ENCODE data around the gene ERP27.

The ERP27 gene
- 13.7 to 13.9 reads per million in 2 donors for total RNA-seq

DNA sequence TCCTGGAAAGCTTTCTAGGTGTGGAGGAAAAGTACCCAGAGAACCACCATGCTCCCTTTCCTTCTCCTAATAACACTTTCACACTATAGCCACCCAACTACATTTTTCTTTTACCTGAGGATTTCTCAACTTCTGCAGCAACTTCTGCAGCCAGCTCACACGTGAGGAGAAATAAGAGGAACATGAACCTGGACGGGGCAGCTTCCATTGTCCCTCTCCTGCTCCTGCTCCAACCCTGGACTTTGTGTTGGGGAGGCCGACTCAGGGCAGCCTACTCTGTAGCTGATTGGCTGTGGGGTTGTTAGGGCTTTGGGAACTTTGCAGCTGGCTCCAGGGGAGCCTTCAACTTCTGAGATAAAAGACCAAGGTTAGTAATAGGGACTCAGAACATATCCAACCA is at the start of gene ERP27:
Gene ERP27 (minus strand): TSS at position 237 of the 400 bp plus-strand sequence. CDS start 29 bp downstream, at position 208.
- DNase-seq, result no peak

DNA sequence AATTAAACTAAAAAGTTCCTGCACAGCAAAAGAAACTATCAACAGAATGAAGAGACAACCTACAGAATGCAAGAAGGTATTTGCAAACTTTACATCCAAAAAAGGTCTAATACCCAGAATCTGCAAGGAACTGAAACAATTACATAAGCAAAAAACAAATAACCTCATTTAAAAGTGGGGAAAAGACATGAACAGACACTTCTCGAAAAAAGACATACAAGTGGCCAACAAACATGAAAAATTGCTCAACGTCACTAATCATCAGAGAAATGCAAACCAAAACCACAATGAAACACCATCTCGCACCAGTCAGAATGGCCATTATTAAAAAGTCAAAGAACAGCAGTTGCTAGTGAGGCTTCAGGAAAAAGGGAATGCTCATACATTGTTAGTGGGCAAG is 49.7 kb upstream of the ERP27 start:
- DNase-seq, result no peak

DNA sequence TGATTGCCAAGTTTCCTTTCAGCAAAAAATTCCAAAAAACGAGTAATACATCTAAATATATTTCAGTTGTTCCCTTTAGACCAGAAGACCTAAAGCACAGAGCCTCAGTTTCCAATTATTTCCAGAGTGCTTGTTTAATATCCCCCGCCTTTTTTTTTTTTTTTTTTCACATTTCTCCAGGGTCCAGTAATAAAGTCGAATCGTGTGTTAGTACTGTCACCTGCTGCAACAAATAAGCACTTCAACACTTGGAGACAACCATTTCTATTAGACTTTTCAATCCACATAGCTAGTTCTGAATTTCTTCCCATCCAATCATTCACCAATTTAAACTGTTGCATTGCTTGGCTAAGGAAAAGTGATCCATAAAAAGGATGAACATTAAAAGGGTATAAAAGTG is 48.1 kb upstream of the ERP27 start:
- no peak for DNase-seq

DNA sequence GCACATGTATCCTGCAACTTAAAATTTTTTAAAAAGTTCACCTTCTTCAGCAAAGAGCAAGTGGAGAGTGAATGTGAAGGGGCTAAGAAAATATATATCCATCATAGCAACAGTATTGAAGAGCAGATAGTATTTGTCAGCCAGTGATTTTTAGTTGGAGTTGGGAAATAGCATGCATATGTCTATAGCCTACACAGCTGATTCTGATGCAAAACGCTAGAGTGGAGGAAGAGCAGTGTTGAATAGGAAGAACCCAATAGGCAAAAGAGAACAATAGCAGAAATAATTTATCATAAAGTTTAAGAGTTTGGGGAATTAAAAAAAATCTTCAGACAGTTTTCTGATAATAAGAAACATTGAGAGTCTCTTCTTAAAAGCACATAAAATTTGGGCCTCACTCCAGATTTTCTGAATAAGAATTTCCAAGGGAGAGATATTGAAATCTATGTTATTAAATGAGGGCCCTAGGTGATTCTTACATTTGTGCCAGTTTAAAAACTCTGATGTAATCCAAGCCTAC is 46.5 kb upstream of the ERP27 start:
- DNase-seq, result no peak

DNA sequence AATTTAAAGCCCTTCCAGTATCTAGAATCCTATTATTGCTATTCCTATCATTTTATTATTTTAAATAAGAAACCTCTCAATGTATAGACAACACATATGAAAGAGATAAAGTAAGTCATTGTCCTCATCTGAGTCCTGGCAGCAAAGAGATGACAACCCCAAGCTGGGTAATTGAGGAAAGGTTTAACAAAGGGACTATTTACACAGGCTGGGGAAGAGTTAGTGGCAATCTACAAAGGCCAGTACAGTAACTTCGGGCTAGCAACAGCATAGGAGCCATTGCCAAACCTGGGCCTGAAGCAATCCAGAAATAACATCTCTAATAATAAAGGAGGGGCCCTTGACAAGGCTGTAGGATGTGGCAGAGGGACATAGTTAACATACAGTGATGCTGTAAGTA is 45.7 kb upstream of the ERP27 start:
- DNase-seq, result no peak

DNA sequence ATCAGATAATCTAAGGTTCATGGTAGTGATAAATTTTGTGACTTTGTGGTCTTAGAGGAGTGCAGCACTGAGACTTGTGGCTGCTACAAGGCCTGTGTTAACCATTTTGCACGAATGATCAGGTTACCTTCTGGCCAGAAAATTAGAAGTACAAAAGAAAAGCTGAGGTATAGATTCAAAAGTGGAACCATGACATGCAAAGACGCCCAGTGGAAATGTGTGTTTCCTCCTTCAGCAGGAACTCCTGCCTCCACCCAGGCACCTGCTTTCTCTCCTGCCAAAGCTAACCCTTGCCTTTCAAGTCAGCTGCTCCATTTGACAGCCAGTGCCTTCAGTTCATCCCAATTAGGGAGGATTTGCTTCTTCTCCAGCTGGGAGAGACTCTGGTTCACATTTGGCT is 44.7 kb upstream of the ERP27 start:
- peak in 1 of 5 experiments; percentile 78 for DNase-seq

DNA sequence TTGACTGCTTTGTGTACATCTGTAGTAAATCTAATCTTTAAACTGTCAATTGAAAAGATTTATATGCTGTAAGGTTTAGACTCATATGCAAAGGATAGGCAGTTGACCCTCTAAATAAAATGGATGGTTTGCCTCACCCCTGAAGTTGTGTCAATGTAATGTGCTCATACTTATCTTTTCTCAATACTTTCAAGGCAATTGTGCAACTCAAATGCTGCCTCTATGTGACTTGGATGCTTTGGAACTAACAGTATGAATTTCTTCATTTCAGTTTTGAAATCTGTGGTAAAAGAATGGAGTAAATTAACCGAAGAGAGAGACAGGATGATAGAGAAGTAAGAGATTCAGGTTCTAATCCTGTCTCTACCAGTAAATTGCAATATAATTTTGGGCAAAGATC is 44.2 kb upstream of the ERP27 start:
- peak in 1 of 5 experiments; percentile 35 for DNase-seq

DNA sequence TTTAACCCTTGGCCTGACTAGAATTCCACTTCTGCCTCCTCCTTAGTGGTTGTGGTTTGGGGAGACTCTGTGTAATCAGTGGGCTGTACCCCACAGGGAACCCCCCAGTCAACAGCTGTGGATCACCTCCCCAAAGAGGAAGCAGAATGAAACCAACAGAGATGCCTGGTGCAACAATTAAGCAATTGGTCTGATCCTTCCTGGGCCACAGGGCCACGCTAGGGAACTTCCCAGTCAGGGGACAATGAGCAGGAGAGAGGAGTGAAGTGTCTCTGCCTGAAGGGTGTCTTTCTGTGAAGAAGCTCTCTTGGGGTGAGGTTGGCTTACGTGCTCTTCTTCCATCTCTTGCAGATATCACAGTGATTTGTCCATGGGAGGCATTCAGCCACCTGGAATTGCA is 42.7 kb upstream of the ERP27 start:
- no peak for DNase-seq

DNA sequence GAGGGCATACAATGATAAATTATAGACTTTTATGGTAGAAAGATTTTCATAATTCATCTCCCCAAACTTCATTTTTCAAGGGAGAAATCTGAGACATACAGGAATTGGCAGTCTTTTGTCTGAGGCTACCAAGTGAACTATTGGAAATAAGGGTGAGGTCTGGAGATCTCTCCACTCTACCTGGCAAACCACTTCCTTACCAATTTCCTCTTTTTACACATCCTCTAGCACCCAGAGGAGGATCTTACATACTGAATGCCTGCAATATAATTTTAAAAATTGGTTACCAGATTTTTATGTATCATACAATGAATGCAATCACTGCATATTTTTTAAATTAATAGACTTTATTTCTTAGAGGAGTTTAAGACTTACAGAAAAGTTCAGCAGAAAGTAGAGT is 41.1 kb upstream of the ERP27 start:
- no peak for DNase-seq

DNA sequence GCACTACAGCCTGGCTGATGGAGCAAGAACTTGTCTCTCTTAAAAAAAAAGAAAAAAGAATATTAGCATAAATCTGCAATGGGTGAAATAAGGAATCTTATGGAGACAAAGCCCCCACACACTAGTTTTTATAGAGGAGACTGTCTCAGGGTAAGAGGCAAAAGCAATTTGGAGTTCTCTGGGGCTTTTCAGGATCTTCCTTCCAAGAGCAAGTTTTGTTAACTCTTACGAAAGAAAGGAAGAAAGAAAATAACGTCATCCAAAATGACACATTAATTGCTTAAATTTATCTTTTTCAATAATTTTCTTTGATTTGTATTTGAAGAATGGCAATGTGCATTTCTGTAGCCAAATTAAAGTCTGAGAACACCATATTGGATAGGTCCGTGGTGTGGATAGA is 38.3 kb upstream of the ERP27 start:
- no peak for DNase-seq

DNA sequence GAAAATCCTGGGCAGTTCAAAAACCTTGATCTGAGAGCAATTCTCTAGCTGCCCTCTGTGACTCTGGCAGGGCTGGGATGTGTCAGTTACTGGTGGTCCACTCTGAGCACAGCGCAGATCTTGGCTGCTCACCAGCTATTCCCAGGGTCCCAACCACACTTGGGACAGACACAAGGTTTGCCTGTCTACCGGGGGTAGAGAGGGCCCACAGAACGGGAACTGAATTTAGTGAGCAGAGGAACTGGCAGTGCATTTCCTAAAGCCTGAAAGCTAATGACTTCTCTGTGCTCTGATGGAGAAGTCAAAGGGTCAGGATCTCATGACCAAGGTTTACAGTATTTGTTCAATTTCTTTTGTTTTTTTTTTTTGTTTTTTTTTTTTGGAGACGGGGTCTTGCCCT is 37.1 kb upstream of the ERP27 start:
- DNase-seq, result no peak

DNA sequence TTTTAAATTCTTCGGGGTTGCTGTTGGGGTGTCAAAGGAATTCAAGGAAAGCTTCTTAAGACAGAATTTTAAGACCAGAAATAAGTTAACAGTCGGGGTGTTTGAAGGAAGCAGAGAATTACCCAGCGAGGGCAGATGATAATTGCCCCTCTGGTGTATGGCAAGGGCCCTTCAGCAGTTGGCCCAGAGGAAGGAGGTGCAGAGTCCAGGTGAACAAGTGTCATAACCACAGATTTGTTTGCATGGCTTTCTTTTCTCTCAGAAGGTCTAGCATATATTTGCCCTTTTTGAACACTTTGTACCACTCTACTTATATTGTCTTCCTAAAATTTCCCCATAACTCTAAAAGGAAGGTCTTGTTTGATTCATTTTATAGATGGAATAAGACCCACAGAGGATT is 36.3 kb upstream of the ERP27 start:
- DNase-seq, result no peak

DNA sequence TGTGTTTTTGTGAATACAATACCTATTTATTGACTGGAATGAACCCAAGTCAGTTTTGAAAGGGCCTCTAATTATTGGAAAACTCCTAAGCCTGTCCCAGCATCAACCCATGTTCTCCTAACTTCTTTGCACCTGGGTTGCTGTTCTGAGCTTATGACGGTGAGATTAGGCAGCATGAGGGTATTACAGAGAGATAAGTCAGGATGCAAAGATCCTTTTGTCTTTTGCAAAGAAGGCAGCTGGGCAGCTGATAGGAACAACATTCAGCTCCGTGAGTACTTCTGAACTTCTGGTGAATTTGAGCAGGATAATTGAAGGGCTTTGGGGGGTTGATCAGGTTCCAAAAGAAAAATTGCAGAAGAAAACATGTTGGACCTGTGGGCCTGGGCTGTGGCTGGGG is 34.5 kb upstream of the ERP27 start, which contains the start of gene PDE6H:
Gene PDE6H (plus strand): TSS at position 227 of the 400 bp plus-strand sequence. CDS start 4,971 bp downstream, outside the sequence.
- DNase-seq, result no peak

DNA sequence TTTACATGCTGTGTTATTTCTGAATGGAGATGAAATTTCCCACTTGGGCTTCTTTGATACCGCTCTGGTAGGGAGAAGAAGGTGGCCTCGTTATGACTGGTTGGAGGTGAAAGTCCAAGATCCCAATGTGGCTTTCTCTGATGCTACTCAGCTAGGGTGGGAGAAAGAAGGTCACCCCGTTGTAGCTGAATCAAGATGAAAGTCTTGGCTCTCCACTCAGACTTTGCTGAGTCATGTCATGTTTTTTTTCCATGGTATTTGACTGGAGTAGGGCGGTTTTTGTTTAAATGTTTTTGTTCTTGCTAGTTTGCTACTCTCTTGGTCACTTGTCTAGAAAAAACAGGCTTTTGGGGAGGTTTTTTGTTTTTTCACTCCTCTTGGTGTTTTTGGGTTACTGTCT is 32.1 kb upstream of the ERP27 start:
- no peak for DNase-seq

DNA sequence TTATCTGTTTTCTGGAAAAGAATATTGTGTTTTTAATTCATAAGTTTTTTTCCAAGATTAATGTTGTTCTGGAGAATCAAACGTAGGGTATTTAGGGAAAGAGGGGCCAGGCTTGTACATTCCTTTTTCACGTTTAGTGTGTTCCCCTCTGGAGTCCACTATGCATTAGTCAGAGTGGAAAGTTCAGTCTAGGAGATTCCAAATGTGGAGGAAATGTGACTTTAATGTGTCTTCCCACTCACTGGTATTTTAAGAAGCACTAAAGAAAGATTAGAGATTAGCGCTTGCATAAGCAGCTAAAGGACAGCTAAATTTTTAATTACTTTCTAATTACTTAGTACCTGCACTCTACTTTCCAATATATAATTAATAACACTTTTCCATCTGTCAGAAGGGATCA is 30.1 kb upstream of the ERP27 start:
- DNase-seq, result no peak

DNA sequence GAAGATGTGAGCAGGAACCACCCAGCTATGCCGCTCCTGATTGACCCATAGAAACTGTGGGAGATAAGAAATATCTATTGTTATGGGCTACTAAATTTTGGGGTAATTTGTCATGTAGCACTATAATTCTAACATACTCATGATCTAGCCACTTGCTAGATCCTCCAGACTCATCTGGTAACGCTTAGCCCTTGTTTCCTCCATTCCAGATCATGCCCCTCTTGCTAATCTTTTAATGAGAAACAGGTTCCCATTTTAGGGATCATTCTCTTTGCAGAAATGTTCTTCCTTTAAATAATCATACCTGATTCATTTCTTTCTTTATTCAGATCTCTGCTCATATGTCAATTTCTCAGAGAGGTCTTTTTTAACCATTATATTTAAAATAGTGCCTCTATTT is 26.9 kb upstream of the ERP27 start:
- DNase-seq, result no peak

DNA sequence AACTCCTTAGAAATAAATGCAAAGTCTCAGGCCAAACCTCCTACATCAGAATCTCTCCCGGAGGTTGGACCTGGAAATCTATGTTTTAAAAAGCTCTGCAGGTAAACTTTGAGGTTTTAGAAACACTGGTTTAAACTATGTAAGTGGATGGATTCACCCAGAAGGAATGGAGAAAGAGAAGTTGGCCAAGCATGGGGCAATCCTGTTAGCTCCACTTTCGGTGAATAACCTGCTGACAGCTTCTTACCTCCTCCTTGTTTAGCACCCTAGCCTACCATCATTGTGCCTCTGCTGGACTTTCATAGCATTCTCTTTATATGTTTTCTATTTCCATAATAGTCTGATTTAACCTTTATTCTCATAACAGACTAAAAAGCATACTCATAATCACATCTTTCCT is 26.1 kb upstream of the ERP27 start:
- DNase-seq, result no peak

DNA sequence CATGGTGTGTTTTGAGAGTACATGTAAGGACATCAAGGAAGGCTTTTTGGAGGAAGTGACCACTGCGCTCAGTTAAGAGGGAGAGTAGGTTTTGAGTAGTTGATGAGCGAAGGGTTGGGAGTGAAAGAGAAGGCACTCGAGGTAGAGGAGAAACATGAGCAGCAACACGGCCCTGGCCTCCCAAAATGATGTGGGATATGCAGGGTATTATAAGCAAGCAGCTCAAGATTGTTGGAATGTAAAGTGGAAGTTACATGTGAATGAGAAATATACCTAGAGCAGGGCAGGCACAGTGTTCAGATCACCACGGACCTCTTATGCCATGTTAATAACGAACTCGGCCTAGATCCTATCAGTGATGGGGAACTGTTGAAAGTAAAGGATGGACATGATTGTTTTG is 25.2 kb upstream of the ERP27 start:
- no peak for DNase-seq

DNA sequence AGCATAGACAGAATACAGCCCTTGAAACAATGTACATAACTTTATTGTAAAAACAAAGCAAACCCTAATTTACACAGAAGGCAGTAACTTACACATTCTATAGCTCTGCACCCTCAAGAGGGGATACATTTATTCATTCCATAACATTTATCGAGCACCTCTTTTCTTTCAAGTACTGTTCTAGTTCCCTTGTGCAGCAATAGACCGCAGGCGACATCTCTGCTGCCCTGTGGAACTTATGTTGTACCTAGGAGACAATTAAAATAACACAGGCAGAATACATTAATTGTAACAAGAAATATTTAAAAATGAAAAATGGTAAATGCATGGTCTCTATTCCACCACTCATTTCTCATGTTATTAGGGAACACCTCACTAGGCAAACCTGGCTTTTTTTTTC is 24.5 kb upstream of the ERP27 start:
- DNase-seq, result peak in 1 of 5 experiments; percentile 67

DNA sequence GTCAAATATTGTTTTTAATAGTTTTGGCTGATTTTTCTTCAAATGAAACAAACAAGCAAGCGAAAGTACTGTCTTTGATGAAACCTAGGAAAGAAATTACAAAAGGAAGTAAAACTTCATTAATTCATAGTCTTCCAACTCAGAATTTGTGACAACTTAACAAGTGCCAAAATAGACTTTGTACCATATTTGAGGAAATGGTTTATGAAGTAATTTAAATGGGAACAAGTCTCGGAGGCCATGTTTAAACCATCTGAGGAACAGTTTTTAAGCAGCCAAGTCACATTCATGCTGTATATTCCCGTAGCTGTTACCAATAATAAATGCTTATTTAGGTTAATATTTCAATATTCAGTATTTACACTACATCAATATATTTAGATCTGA is 23.8 kb upstream of the ERP27 start:
- peak in 1 of 5 experiments; percentile 62 for DNase-seq

DNA sequence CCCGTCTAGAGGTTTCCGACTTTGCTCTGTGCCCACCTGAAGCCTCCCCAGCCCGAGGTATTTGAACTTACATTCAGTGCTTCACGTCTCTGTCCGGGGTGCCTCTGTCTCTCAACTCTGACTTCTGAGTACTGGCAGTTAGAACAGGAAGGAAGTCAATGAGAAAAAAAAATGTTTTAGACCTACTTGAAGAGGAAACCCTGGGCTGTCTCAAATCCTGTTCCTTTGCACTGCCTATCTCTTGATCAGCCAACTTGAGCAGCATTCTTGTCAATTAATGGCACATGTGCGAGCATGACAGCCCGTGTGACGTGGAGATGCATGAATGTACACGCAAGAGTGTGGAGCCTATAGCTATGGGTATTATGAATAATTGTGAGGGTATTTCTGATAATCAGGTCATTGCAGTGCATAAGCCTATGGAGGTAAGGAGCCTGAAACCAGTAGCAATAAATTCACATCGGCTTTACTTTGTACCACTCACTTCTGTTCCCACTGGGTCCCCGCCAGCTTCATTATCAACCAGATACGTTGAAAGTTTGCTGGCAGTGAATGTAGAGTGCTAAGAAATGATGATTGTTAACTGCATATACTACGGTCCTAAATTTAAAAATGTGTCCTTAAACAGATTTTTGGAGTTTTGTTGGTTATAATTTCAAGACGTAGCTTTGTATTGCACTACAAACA is 23.3 kb upstream of the ERP27 start, which contains the start of gene ARHGDIB:
Gene ARHGDIB (minus strand): TSS at position 136 of the 687 bp plus-strand sequence. CDS start 10,889 bp downstream, outside the sequence.
- DNase-seq, result peak; percentile 38 to 100 (median 81)

DNA sequence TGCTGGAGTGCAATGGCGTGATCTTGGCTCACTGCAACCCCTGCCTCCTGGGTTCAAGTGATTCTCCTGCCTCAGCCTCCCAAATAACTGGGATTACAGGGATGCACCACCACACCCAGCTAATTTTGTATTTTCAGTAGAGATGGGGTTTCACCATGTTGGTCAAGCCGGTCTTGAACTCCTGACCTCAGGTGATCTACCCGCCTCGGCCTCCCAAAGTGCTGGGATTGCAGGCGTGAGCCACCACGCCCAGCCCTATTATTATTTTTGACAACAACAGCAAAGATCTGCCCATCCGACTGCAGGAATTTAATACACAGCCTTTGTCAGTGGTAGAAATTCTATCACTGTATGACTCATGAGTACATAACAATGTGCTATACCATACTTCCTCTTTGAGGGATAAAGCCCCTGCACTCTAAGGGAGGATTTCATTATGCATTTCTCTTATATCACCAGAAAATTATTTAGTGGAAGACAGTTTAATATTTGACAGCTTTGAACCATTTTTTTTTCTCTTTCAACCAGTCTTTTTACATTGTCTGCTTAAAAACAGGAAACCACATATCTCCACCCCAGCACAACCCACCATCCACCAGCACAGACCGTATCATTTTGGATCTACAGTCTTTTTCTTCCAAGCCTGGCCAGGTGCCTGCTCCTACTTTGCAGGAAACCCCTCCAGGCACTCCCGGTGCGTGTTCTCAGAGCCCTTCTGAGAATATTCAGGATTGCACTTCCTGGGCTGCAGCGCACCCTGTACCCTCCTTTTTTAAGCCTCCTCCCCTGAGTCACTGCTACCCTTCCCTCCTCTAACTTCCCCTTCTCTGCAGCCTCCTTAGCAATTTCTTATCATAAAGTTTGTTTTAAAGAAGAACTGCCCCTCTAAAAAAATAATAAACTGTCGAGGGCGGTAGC is 22.5 kb upstream of the ERP27 start:
- peak in 3 of 5 experiments; percentile 42 to 82 (median 68) for DNase-seq

DNA sequence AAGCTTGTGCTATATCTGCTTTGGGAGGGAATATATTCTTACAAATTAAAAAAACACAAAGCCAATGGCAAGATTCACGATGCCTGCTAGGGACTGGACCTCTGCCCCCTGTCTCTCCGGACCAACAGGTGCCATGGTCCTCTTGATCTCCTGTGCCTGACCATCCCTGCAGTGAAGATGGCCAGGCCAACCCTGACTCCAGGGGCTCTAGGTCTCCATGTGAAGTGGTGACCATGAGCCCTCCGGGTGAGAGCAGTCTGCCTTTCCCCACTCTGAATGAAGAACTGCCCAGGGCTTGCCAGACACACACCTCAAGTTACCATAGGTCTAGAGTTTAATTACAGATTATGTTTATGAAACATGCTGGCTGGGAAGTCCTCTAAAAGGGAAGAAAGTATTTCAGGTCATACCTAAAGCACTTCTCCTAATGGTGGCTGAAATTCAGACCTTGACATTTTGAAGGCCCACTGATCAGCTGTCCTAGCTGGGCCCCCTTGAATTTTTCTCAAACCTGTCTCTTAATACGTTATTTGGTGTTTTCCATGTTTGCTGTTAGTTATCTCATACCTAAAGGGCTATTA is 21.7 kb upstream of the ERP27 start:
- DNase-seq, result no peak

All from T-helper 2 cell (primary cell).